CD4-positive, alpha-beta T cell treated with Interleukin-1 beta for 1 hour (primary cell): ENCODE data around the gene EID2B.

ENCODE experiments used
- DNase-seq, 2 donors: peaks; one replicate each; pipeline ENCODE4 v3.0.0-alpha.2; 2020 to 2022

The EID2B gene

DNA sequence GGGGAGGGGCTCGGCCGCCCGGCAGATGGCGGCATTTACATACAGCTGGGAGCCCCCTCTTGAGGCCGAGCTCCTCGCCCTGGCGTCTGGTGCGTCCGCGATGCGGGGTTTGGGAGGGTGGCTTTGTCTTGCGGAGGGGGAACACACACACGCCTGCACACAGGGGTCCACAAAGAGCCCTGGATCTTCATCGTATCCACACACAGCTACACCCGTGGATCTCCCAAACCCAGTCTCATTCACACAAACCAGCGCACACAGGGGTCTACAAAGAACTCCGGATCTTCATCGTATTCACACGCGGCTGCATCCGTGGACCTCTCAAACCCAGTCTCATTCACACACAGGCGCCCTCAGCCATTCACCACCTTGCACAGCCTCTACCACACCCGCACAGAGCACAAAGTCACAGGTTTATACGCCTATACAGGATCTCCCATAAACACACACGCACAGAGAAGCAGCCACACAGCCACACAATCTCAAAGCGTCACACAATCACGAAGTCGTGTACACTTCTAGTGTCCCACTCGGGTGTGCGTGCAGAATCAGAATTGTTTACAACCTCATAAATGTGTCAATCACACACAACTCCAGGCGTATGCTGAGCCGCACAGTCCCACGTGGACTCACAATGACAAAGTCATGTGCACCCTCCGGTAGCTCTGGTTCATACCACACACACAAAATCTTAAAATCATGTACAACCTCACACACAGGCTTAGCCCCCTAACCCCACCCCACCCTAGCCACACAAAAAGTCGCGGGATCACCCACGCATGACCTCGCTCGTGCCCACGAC lies 34.5 kb downstream of the EID2B start:
- no peak for DNase-seq

GRCh38 chr19:39497701-39497995 lies 35.0 kb downstream of the EID2B start:
- no peak for DNase-seq

DNA sequence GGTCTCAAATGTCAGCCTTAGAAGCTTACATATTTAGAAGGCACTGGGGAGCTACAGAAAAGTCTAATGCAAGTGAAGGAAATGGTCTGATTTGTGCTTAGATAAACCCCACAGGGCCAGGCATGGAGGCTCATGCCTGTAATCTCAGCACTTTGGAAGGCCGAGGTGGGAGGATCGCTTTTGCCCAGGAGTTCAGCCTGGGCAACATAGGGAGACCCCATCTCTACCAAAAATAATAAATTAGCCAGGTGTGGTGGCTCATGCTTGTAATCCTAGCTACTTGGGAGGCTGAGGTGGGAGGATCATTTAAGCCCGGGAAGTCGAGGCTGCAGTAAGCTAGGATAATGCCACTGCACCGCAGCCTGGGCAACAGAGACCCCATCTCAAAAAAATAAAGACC lies 36.6 kb downstream of the EID2B start:
- DNase-seq: no peak

- DNase-seq: no peak
Observed at GRCh38 chr19:39494661-39495060, 38.0 kb downstream of the EID2B start.

GRCh38 chr19:39492788-39493187 lies 39.9 kb downstream of the EID2B start:
- DNase-seq: no peak

GRCh38 chr19:39492225-39492624 lies 40.4 kb downstream of the EID2B start:
- no peak for DNase-seq

- DNase-seq: no peak
Observed at GRCh38 chr19:39489756-39490155, 42.9 kb downstream of the EID2B start.

GRCh38 chr19:39483141-39483540 lies 49.5 kb downstream of the EID2B start:
- no peak for DNase-seq

- DNase-seq: no peak
Observed at GRCh38 chr19:39481676-39482075, 51.0 kb downstream of the EID2B start.

DNA sequence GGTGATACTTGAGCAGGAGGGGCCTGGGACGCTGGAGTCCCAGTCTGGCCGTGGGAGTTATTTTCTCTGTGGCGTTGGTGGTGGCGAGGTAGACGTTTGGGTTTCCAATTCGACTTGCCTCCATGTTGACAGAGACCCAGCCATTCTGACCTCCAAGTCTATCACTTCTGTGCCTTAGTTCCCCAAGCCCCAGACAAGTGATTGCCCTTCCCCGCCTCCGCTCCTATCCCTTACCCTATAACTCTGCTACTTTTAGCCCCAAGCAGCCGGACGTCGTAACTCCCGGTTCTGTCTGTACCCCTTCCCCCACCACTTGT lies 51.5 kb downstream of the EID2B start:
- no peak for DNase-seq
